HG03432 (cell line): ENCODE data around the gene SEMA4D.
A peak's percentile ranks its signal among the peaks of the same experiment; 100 is the strongest.

Experiments
- ATAC-seq: cut with Tn5 transposase; IDR thresholded peaks from one replicate; pipeline ENCODE4 v1.9.1; 2021; ENCODE audit warnings: mild to moderate bottlenecking, moderate library complexity; ENCODE audit not compliant: unreplicated experiment

Gene SEMA4D

DNA sequence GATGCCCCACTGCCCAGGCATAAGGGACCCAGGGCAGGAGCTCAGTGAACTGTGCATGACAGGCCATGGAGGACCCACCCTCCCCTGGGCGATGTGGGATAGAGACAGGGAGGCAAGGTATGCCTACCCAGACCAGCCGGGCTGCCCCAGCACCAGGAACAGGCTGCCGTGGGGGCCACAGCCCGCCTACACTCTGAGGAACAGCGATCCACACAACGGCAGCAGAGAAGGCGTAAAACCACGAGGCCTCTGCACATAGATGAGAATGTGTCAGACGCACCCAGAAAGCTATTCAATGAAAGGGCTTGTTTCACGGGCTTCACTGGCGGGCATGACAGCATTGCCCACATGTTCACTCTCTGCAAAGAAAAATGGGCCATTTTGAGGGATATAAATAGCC, 49.5 kb downstream of the SEMA4D start:
- ATAC-seq = no peak

DNA sequence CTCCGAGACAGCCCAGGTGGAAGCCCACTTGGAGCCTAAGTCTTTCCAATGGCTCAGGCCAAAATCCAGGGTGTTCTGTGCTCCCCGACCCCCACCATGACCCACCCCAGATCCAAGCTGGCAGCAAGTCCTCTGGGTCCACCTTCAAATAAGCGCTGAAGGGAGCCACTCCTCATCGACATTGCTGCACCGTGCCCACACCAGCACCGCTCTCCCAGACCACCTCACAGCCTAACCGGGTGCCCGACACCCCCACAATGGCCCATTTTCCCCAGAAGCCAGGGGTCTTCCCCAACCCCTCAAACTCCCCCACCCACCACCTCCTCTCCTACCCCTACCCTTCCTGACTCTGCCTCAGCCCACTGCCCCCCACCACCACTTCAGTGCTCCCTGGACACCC, 50.5 kb downstream of the SEMA4D start:
- ATAC-seq = no peak

DNA sequence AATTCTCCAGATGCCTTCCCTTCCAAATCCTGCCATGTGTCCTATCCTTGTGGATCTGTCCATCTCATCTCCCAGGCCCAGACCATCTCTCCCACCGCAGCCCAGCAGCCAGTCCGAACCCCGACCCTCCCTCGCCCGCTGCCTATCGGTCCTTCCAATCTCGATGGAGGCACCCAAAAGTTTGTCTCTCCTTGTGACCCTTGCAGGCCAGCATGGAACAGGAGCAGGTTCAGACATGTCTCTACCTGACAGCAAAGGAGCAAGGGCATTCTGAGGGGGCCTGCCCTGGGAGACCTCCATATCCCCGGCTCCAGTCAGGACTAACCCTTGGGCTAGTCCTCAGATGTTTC, 51.0 kb downstream of the SEMA4D start:
- no peak for ATAC-seq

DNA sequence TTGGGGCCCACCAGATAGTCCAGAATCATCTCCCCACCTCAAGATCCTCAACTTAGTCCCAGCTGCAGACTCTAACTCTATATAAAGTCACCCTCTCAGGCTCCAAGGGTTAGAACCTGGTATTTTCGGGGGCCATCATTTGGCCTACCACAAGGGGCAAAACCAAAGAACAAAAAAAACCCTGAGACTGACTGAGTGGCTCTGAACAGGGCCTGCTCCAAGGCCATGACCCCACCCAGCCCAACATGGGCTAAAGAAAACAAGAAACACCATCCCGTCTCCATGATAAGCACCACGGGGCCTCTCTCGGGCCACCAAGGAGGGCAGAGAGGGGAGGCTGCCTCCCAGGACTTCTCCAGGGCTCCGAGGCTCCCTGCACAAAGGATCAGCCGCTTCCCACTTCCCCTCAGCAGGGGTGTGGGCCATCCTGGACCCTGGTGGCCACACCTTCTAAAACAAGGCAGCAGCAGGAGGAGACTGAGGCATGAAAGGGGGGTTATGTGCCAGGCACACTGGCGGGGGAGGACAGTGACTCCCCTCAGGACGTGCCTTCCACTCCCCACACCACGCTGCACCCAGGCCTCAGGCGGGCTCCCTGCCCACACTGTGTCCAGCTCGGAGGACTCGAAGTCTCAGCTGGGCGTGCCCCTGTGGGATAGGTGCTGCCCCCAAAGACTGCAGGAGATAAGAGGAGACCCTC, 51.5 kb downstream of the SEMA4D start:
- ATAC-seq = no peak

DNA sequence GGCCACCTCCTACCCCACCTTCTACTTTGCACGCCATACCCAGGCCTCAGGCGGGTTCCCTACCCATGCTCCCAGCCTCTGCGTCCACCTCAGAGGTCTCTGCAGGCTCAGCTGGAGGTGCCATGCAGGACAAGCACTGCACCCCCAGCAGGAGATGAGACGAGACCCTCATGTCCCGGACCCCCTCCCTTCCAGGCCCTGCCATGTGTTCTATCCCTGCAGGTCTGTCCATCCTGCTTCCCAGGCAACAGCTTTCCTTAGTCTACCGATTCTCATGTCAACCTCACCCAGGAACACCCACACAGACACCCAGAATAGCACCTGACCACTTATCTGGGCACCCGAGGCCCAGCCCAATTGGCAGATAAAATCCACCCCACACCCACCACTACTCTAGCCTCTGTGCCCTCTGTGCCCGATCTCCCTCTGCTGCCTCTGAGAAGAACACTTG, 52.1 kb downstream of the SEMA4D start:
- no peak for ATAC-seq

DNA sequence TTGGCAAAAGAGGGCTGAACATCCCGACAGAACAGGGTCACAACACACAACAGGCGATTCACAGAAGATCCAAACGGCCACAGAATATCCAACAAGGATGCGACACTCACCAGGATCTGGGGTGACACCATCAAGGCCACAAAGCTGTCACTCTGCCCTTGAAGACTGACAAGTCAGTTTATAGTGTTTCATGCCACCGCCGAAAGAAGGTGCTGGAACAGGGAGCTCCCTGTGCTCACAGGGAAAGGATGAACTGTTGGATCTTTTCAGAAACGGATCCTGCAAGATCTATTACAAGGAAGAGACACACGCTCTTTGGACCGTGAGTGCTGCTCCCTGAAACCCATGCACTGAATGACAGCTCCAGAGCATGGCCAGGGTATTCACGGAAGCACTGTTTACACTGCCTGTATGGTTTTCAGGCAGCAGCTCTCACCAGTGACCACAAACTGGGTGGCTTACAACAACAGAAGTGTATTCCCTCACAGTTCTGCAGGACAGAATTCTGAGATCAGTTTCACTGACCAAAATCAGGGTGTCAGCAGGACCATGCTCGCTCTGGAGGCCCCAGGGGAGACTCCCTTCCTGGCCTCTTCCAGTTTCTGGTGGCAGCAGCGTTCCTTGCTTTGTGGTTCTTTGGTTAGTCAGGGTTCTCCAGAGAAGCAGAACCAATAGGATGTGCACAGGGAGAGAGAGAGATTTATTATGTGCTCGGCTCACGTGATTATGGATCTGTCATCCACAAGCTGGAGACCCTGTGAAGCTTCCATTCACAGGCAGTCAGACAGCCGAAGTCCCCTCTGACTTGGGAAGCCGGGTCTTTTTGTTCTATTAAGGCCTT, 52.8 kb downstream of the SEMA4D start:
- ATAC-seq = no peak

DNA sequence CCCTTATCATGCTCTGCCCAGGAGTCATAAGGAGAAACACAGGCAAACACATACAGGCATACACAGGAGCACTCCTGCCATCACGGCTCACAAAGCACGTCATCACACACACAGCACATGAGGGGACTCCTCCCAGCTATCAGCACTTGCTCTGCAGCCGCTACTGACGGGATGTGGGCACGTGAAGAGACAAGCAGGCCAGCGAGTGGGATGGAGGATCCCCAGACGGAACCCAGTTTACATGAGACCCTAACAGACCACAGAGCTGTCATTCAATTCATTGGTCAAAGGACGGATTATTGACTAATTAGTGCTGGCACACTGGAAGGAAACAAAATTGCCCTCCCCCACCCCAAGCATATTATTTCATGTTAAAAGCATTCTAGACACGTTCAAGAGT, 53.6 kb downstream of the SEMA4D start:
- no peak for ATAC-seq

DNA sequence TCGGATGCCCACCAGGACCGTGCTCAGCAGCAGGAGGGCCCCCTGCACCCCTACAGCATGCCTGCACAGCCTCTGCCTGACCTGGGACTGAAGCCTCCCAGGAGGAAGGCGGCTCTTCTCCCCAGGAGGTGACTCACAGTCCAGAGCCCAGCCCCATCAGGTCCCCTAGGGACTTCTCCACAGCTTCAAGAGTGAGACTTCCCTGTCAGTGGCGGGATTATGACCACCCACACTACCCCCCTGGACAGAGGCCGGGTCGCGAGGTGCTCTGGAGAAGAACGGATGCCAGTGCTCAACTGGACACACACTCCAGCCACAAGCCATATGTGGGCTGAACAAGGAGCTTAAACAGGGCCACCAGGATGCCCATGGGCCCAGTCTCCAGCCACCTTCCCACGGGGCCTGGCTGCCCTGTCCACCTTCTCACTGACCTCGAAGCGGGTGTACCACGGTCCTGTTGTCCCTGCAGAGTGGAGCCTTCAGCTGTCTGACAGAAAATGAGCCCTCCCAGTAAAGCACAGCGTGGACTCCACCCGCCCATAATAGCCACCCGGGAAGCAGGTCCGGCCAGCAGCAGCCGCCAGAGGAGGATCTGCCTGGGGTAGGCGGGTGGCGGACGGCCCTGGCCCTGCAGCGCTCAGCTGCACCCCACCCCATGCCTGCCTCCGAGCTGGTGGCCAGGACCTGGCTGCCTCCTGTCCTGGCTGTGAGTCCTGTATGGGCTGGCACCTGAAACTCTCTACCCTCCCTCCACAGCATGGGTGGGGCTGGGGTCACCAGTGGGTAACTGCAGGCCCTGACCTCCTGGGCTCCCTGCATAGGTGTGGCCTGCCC, 54.7 kb downstream of the SEMA4D start:
- ATAC-seq = peak; percentile 73

DNA sequence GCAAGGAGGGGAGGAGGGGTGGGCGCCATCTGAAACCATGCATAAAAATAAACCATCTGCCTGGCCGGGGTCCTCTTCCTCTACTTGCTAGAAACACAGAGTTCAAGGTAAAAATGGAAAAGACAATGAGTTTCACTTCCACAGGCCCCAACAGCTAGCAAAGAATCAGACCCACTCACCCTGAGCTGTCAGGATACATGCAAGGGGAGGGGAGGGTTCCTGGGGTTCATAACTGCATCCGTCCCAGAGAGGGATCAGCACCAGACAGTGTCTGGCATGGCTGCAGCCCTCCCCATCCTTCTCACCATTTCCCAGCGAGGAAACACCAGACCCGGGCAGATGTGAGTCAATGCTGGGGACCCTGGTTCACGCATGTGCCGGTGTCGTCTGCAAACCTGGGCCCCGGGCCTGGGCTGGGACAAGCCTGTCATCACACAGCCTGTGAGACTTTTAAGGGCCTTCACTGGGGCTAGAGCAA, 55.4 kb downstream of the SEMA4D start:
- ATAC-seq = peak; percentile 49

DNA sequence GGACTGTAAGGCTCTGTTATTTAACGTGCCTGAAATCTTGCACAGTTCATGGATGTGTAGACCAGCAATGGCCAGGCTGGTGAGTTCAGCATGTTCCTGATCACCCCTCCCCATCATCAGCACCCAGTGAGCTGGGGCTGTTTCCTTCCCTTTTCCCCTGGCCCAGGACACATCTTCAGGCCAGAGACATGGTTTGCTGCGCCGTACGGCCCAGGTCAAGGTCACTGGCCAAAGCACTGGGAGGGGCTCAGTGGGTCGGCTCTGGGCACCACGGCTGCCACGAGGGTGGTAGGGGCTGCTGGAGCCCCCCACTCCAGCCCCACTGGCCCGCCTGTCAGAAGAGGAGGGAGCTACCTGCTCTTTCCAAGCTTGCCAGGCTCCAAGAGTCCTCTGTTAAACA, 55.9 kb downstream of the SEMA4D start:
- ATAC-seq = no peak

DNA sequence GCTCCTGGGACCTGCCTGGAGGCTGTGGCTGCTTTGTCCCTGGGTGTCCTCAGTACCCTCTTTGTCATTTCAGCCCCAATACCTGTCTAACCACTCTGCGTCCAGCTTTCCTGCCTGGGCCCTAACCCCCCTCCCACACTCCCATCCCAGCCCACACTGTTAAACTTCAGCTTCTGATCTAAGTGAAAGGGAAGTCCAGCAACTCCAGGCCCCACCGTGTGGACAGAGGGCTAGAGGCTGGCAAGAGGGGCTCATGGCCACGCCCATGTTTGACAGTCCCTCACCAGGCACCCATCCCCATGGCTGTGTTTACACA, 56.3 kb downstream of the SEMA4D start:
- no peak for ATAC-seq

DNA sequence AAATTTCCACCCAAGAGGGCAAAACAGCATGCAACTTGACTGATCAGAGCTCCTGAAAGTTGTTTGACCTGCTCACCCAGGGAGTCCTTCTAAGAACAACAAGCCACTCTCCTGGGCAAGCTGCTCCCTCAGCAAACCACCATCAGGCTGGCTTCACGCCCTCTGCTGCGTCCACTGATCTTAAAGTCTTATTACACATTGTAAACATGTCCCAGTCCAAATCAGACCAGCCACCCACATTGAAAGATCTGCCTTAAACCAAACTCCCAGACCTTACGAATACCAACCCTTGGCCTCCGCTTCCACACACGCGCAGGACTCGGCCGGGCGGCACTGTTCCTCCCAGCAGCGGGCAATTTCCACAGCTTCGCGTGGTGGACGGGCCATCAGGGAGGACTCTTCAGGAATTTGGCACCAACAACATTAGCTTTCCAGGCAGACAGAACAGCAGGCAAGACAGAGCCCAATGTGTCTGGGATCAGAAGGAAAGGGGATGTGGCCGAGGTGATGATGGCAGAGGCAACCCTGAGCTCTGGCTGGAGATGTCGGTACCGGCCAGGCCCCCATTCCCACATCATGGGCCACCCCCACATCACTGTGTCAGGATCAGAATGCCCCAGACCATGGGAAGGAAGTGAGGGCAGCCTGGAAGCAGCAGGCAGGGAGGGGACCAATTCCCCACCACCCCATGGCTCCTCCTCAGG, 56.8 kb downstream of the SEMA4D start:
- ATAC-seq = no peak

DNA sequence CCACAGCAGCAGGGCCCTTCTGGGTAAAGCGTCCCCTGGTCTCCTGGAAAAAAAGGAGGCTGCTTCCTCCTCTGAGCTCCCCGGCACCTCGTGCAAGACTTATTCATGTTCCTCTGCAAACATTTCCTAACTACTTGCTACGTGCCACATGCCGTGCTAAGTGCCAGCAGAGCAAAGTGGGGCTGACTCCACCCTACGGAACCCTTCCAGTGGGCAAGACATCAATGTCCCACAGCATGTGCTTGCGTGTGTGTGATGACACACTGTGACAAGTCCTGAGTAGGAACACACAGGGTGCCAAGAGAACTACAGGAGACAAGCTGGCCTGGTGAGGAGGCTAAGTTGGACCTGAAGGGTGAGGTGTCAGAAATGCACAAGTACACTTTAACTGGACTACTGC, 57.4 kb downstream of the SEMA4D start:
- ATAC-seq = no peak

DNA sequence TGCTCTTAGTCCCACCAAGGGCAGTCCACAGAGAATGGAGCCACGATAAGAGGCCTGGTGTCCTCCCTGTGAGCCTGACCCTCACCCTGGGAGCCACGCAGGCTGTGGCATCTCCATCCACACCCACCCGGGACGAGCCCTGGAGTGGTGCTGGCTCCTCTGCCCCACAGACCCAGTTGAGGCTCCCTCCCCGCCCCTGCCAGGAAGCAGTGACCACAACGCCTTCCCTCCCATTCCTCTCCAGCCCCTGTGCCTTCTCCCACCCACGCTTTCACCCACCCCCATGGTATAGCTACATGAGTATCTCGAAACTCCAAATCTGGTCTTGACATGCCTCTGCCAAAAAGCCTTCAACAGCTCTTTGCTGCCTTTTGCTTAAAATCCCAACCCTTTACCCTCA, 57.9 kb downstream of the SEMA4D start:
- no peak for ATAC-seq

DNA sequence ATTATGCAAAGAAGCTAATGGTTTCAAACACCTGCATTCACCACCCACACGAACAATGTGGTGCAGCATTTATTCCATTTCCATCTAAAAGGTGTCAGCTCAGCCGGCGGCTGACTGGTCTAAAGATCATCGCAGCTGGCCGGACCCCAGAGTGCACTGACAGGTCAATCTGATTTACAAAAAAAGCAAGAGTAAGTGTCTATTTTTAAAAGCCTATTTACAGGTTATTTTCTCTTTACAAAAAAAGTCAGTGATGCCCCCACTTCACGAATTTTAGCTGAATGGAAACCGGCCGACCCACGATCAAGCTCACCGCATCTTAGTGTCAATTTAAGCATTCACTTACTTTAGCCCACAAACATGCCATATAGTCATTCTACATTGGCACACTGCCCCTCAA, 58.3 kb downstream of the SEMA4D start:
- peak; percentile 19 for ATAC-seq

DNA sequence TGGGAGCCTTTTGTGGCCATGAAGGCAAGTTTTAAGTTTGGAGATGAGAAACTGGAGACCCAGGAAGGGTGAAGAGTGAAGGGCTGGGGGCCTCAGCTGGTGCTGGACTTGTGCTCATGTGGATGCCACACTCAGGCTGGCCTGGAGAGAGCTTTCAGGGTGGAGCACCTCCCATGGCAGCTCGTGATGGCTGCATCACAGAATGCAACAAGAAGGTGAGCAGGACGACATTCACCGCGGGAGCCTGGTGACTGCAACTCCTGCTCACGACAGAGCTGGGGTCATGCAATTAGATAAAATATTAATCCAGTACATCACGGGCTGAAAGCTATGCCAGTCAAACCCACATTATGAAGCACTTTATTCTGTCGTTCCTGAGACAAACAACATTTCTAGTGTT, 59.7 kb downstream of the SEMA4D start:
- no peak for ATAC-seq

DNA sequence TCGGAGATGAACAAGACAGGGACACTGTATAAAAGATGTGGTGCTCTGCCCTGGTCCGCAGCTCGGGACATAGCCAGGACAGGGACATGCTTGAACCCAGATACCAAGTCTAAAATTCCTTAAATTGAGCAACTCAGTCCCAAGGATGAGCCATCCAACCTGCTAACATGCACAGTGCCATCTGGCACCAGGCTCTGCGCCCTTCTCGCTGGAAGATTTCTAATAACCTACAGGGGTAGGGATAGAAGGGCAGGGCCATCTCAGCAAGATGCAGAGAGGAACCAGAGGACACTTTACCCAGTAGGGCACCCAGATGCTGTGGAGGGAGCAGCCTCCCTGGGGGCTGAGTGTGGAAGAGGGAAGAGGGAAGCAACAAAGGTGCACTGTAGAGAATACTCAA, 60.1 kb downstream of the SEMA4D start:
- ATAC-seq = no peak

DNA sequence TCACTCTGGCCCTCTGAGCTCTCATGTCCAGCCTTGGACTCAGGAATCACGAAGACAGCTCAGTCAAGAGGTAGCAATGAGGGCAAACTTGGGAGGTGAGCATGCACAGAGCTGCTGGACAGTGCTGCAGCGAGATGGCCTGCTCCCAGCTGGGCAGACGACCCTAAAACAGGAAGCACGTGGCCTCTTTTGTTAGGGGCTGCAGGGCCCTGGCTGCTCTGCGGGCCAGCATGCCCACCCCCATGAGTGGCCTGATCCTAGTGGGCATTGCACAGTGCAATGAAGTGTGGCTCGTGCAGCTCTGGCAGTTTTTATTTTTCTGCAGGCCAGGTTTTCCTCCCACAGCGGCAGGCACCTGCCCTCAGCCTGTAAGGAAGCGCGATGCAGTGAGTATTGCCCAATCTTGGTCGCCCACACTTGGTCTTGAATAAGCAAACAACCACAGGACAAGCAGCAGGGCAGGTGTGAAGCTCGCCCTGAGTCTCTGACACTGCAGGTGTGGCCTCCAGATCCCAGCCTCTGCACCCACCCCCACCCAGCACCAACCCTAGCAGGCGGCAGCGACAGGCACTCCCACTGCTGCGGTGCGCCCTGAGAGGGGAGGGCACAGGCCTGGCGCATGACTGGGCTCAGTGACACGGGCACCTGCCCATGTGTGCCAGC, 60.8 kb downstream of the SEMA4D start:
- ATAC-seq = peak; percentile 41

DNA sequence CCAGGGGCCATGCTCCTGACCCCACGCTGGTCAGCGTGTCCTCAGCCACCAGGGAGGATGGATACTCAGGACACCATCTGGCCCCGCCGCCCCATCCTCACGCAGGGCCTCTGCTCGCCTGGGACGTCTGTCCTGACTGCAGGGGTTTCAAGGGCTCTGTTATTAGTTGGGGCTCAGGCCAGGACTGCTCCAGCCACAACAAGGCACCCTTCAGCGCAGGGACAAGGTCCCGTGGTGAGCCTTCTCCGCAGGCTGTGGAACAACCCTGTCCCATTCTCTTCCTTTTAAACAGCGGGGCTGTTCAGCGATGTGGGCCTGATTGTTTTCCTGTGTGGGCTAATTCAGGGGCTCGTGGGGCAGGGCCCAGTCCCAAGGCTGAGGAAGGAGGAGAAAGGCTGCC, 61.6 kb downstream of the SEMA4D start:
- no peak for ATAC-seq

DNA sequence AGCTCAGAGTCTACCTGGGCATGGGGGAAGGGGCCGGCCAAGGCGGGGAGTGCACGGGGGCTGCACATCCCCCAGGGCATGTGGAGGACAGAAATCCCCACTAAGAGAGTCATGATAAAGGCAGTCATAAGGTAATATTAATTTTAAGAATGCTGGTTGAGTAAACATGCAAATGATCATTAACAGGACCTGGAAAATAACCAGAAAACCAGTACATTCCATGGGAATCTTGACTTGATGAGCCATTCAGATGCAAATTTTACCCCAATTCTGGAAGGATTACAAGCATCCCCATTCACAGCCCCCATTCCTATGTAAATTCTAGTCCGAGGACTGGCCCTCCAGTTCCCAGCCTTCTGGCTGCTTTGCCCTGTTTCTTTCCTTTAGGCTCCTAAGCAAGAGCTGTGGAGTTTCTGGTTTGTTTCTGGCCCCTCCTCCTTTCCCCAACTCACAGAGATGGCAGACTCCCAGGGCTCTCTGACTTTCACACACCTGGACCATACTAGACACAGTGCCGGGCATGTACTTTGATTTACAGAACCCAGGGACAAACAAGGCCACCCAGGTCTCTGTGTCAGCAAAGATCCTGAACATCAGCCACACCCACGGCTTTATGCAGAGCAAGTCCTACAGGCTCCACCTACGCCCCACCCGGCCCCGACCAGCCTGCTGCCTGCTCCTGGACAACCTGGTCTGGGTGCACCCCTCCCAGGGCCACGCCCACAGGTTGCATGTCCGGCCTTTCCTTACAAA, 62.7 kb downstream of the SEMA4D start:
- ATAC-seq = no peak
